Vagina (tissue), 2 donors: Measurements from ENCODE around the gene ARID5B.

Experiments used
- CTCF ChIP-seq, 3 experiments: fragments of 450-650 bp in 2 of 3; fragments of 200-600 bp in 1 of 3; sonication (generic) in 1 of 3; IDR thresholded peaks; one replicate each; pipeline ENCODE4 v1.5.1; 2017 to 2019; ENCODE audit warnings: antibody characterized with exemption in 3 of 3, mild to moderate bottlenecking in 2 of 3, moderate library complexity in 2 of 3
- POLR2A ChIP-seq, 2 donors: fragments of 450-650 bp; IDR thresholded peaks; one replicate each; pipeline ENCODE4 v1.6.1; 2017; ENCODE audit warnings: antibody characterized with exemption in 2 of 2, mild to moderate bottlenecking in 2 of 2, moderate library complexity in 2 of 2

GRCh38 chr10:61899069-61899531 is 2.4 kb upstream of the ARID5B start:
- TF ChIP-seq POLR2A (IDR thresholded peaks at IDR 0.05) (no peak), CTCF (IDR thresholded peaks at IDR 0.05) (no peak)
